HCT116 (cell line): ENCODE data around the gene FAM229A. TPM values are rescaled to one million over a fixed set of nuclear protein-coding genes. Genes with fewer than 3 reads are reported as not detected.

Source experiments
- ATAC-seq: fragments of 200-7000 bp; cut with Tn5 transposase; 2 replicates; pipeline ENCODE4 v1.9.1; 2020; ENCODE audit warnings: mild to moderate bottlenecking, moderate library complexity
- BruUV-seq: library from RNA; stranded (reverse); fragments of 400-500 nt; replicated peaks from 2 replicates; lab custom pipeline; 2021; lab: Mats Ljungman, UMichigan
- CTCF ChIA-PET: fragments of 300-600 bp; sonication (Branson Sonifier 250); formaldehyde crosslinking; loops from one replicate; lab custom pipeline; 2021; ENCODE audit warnings: antibody characterized with exemption; lab: Charles Lee
- POLR2A ChIA-PET: fragments of 300-600, 350-600 bp; sonication (Branson Sonifier 250); formaldehyde crosslinking; loops from one replicate; lab custom pipeline; 2021; ENCODE audit warnings: antibody characterized with exemption; lab: Charles Lee
- RAD21 ChIA-PET, 2 experiments: fragments of 300-600 bp; sonication (Branson Sonifier 250); formaldehyde crosslinking; loops; one replicate each; lab custom pipeline; 2023; ENCODE audit warnings: low total read pairs in 2 of 2; ENCODE audit not compliant: uncharacterized antibody in 2 of 2, unreplicated experiment in 2 of 2, low non-redundant PET in 1 of 2; lab: Charles Lee
- DNase-seq: peaks from one replicate; pipeline ENCODE4 v3.0.0-alpha.2; 2010; ENCODE audit warnings: low read depth, low spot score
- H2AFZ ChIP-seq: fragments of 200-600 bp; shearing (Covaris generic), sonication (generic); 2 replicates; pipeline ENCODE4 v1.6.1; 2017; ENCODE audit warnings: low read depth, mixed run types, mixed read lengths, antibody characterized with exemption, low read length; ENCODE audit not compliant: poor library complexity, severe bottlenecking
- H3K27ac ChIP-seq: 2 replicates; pipeline ENCODE4 v1.5.1; 2012; ENCODE audit warnings: low read depth, low read length
- H3K27me3 ChIP-seq: fragments of 200-600 bp; sonication (generic); 2 replicates; pipeline ENCODE4 v1.6.1; 2016; ENCODE audit warnings: mixed run types, low read length, mixed read lengths; ENCODE audit not compliant: insufficient read depth
- H3K36me3 ChIP-seq, 2 experiments: fragments of 200-500 bp in 1 of 2; fragments of 200-600 bp in 1 of 2; sonication (Bioruptor generic) in 1 of 2; sonication (generic) in 1 of 2; 2 replicates each; pipeline versions ENCODE4 v1.5.1 to v1.6.1; 2014 to 2016; ENCODE audit warnings: low read length in 2 of 2, inconsistent platforms in 1 of 2, mixed read lengths in 1 of 2, mixed run types in 1 of 2; ENCODE audit not compliant: insufficient read depth in 2 of 2, control insufficient read depth in 1 of 2
- H3K4me1 ChIP-seq, 2 experiments: fragments of 200-600 bp in 1 of 2; sonication (generic) in 1 of 2; 2 replicates each; pipeline versions ENCODE4 v1.5.1 to v1.6.1; 2012 to 2017; ENCODE audit warnings: low read length in 2 of 2, inconsistent platforms in 1 of 2, mild to moderate bottlenecking in 1 of 2, mixed read lengths in 1 of 2, mixed run types in 1 of 2, moderate library complexity in 1 of 2; ENCODE audit not compliant: insufficient read depth in 2 of 2, control insufficient read depth in 1 of 2
- H3K4me2 ChIP-seq: fragments of 200-600 bp; sonication (generic); 2 replicates; pipeline ENCODE4 v1.6.1; 2017; ENCODE audit warnings: mixed run types, low read length, mixed read lengths
- H3K4me3 ChIP-seq, 2 experiments: fragments of 200-600 bp in 1 of 2; sonication (generic) in 1 of 2; replicated peaks in 1 of 2; 2 replicates each; pipeline ENCODE4 v1.5.1; 2011 to 2016; ENCODE audit warnings: low read length in 2 of 2, control low read depth in 1 of 2, low read depth in 1 of 2, mild to moderate bottlenecking in 1 of 2, mixed read lengths in 1 of 2, mixed run types in 1 of 2
- H3K79me2 ChIP-seq: fragments of 200-600 bp; sonication (generic); 2 replicates; pipeline ENCODE4 v1.6.1; 2017; ENCODE audit warnings: mild to moderate bottlenecking, mixed run types, low read length, moderate library complexity, mixed read lengths; ENCODE audit not compliant: insufficient read depth
- H3K9ac ChIP-seq: fragments of 200-600 bp; sonication (generic); 2 replicates; pipeline ENCODE4 v1.6.1; 2016; ENCODE audit warnings: low read length, mixed read lengths
- H3K9me2 ChIP-seq: fragments of 200-600 bp; sonication (generic), shearing (Covaris generic); 2 replicates; pipeline ENCODE4 v1.6.1; 2017; ENCODE audit warnings: mixed run types, mild to moderate bottlenecking, moderate library complexity; ENCODE audit not compliant: insufficient read depth
- H3K9me3 ChIP-seq, 2 experiments: fragments of 200-500 bp in 1 of 2; fragments of 200-600 bp in 1 of 2; sonication (Bioruptor generic) in 1 of 2; sonication (generic) in 1 of 2; 2 replicates each; pipeline ENCODE4 v1.6.1; 2014 to 2017; ENCODE audit warnings: low read length in 2 of 2, mixed read lengths in 2 of 2, inconsistent platforms in 1 of 2, low read depth in 1 of 2, mild to moderate bottlenecking in 1 of 2, mixed run types in 1 of 2, moderate library complexity in 1 of 2; ENCODE audit not compliant: control insufficient read depth in 1 of 2, insufficient read depth in 1 of 2
- H4K20me1 ChIP-seq: fragments of 200-600 bp; sonication (generic), shearing (Covaris generic); 2 replicates; pipeline ENCODE4 v1.6.1; 2017; ENCODE audit warnings: mixed run types, mild to moderate bottlenecking, moderate library complexity; ENCODE audit not compliant: insufficient read depth
- CEBPB ChIP-seq: IDR thresholded peaks from 2 replicates; pipeline ENCODE4 v1.6.1; 2012; ENCODE audit warnings: low read depth
- EGR1 ChIP-seq: IDR thresholded peaks from 2 replicates; pipeline ENCODE4 v1.6.1; 2012; ENCODE audit warnings: low read depth
- EZH2 ChIP-seq: fragments of 200-600 bp; sonication (generic); IDR thresholded peaks from 2 replicates; pipeline ENCODE4 v1.6.1; 2017; ENCODE audit warnings: antibody characterized with exemption, mixed run types
- EZH2phosphoT487 ChIP-seq: fragments of 200-600 bp; IDR thresholded peaks from 2 replicates; pipeline ENCODE4 v1.6.1; 2018; ENCODE audit warnings: antibody characterized with exemption, borderline replicate concordance
- POLR2AphosphoS5 ChIP-seq: IDR thresholded peaks from 2 replicates; pipeline ENCODE4 v1.6.1; 2011; ENCODE audit warnings: mild to moderate bottlenecking, low read depth, low read length, moderate library complexity
- TCF7L2 ChIP-seq: IDR thresholded peaks from 2 replicates; pipeline ENCODE4 v1.7.0; 2011; ENCODE audit warnings: borderline replicate concordance, inconsistent platforms; ENCODE audit not compliant: insufficient read depth, insufficient read length; ENCODE audit errors: extremely low read depth
- YY1 ChIP-seq: IDR thresholded peaks from 2 replicates; pipeline ENCODE4 v1.6.1; 2011; ENCODE audit warnings: low read length, low read depth, moderate library complexity, mild to moderate bottlenecking; ENCODE audit not compliant: insufficient replicate concordance; ENCODE audit errors: extremely low read depth
- ZFX ChIP-seq: fragments of 450-650 bp; IDR thresholded peaks from 2 replicates; pipeline ENCODE4 v1.6.1; 2017
- ZNF274 ChIP-seq: fragments of 200-500 bp; sonication (Bioruptor generic); IDR thresholded peaks from 2 replicates; pipeline ENCODE4 v1.6.1; 2014; ENCODE audit warnings: mild to moderate bottlenecking, low read depth, low read length, inconsistent platforms
- intact Hi-C: fragments of 100-400 bp; cut with micrococcal nuclease; formaldehyde crosslinking; loops from 2 replicates; pipeline ENCODE4 v1.10.0; 2022
- total RNA-seq: library from RNA; stranded (reverse); gene quantifications from one replicate; pipeline ENCODE4 v1.2.1, GENCODE V29; 2021; ENCODE audit not compliant: unreplicated experiment
- TF ChIP-seq, protein P1 (sequence below): IDR thresholded peaks from 2 replicates; pipeline ENCODE4 v1.6.1; 2012; ENCODE audit warnings: low read depth
- TF ChIP-seq, protein P2 (sequence below), 3 experiments: fragments of 200-600 bp in 1 of 3; sonication (generic) in 1 of 3; IDR thresholded peaks in 2 of 3; conservative IDR thresholded peaks in 1 of 3; 2 replicates each; pipeline ENCODE4 v1.5.1; 2012 to 2017; ENCODE audit warnings: low read depth in 2 of 3, low read length in 2 of 3, antibody characterized with exemption in 1 of 3, borderline replicate concordance in 1 of 3, control low read depth in 1 of 3, mild to moderate bottlenecking in 1 of 3, mixed read lengths in 1 of 3, mixed run types in 1 of 3, moderate library complexity in 1 of 3; ENCODE audit not compliant: insufficient read depth in 1 of 3
- TF ChIP-seq, protein P3 (sequence below): IDR thresholded peaks from 2 replicates; pipeline ENCODE4 v1.6.1; 2012

Gene FAM229A
- total RNA-seq, 1 experiment from 2014 or later: 16.1 TPM

DNA sequence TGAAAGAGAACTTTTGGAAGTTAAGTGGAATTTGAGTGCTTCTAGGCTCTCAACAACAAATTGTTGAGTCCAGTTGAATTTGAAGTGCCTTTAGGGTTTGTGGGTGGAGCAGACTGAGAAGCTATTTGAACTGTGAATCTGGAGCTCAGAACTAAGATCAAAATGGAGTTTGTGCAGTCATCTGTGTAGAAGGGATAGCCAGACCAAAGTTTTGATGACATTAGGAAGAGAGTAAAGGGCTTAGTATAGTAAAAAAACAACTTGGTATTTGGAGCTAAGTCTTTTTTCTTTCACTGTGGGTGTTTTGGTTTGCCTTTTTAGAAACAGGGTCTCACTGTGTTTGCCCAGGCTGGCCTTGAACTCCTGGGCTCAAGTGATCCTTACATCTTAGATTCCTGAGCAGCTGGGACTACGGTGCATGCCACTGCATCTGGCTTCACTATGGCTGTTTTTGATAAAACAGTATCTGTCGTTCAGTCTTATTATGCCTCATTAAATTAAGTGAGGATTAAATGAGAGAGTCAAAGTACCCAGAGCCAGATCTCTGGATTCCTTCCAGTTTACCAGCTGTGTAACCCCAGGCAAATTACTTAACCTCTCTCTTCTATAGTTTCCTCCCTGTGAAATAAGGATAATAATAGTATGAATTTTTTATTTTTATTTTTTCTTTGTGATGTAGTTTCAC, 50.4 kb downstream of the FAM229A start:
- CTCF ChIA-PET: no interaction called here

More for the DNA sequence above, 50.4 kb downstream of the FAM229A start:
- intact Hi-C loops: no loop called here
- Histone ChIP-seq H3K27ac (no peak overlapping the region), H4K20me1 (no peaks in the 10 kb centered on the region), H3K4me1 (peaks cover 0 to 4% of the 10 kb centered on the region in 2 experiments; a peak in 3 of 4 replicates), H2AFZ (no peak overlapping the region), H3K36me3 (peaks cover 0 to 3% of the 10 kb centered on the region in 2 experiments; a peak in 2 of 4 replicates), H3K27me3 (no peaks in the 10 kb centered on the region), H3K9me3 (no peaks in the 10 kb centered on the region), H3K9ac (no peak overlapping the region), H3K9me2 (no peaks in the 10 kb centered on the region), H3K79me2 (peaks cover 67% of the 10 kb centered on the region), H3K4me2 (no peak overlapping the region), H3K4me3 (no peak overlapping the region)
- TF ChIP-seq YY1: no peak
- TF ChIP-seq EZH2: no peak
- TF ChIP-seq ZFX: no peak
- no peak for TF ChIP-seq POLR2AphosphoS5
- TF ChIP-seq, protein P1, sequence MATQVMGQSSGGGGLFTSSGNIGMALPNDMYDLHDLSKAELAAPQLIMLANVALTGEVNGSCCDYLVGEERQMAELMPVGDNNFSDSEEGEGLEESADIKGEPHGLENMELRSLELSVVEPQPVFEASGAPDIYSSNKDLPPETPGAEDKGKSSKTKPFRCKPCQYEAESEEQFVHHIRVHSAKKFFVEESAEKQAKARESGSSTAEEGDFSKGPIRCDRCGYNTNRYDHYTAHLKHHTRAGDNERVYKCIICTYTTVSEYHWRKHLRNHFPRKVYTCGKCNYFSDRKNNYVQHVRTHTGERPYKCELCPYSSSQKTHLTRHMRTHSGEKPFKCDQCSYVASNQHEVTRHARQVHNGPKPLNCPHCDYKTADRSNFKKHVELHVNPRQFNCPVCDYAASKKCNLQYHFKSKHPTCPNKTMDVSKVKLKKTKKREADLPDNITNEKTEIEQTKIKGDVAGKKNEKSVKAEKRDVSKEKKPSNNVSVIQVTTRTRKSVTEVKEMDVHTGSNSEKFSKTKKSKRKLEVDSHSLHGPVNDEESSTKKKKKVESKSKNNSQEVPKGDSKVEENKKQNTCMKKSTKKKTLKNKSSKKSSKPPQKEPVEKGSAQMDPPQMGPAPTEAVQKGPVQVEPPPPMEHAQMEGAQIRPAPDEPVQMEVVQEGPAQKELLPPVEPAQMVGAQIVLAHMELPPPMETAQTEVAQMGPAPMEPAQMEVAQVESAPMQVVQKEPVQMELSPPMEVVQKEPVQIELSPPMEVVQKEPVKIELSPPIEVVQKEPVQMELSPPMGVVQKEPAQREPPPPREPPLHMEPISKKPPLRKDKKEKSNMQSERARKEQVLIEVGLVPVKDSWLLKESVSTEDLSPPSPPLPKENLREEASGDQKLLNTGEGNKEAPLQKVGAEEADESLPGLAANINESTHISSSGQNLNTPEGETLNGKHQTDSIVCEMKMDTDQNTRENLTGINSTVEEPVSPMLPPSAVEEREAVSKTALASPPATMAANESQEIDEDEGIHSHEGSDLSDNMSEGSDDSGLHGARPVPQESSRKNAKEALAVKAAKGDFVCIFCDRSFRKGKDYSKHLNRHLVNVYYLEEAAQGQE: no peak
- no peak for TF ChIP-seq ZNF274
- no peak for TF ChIP-seq EZH2phosphoT487
- TF ChIP-seq EGR1: no peak
- TF ChIP-seq CEBPB: no peak
- TF ChIP-seq, protein P2, sequence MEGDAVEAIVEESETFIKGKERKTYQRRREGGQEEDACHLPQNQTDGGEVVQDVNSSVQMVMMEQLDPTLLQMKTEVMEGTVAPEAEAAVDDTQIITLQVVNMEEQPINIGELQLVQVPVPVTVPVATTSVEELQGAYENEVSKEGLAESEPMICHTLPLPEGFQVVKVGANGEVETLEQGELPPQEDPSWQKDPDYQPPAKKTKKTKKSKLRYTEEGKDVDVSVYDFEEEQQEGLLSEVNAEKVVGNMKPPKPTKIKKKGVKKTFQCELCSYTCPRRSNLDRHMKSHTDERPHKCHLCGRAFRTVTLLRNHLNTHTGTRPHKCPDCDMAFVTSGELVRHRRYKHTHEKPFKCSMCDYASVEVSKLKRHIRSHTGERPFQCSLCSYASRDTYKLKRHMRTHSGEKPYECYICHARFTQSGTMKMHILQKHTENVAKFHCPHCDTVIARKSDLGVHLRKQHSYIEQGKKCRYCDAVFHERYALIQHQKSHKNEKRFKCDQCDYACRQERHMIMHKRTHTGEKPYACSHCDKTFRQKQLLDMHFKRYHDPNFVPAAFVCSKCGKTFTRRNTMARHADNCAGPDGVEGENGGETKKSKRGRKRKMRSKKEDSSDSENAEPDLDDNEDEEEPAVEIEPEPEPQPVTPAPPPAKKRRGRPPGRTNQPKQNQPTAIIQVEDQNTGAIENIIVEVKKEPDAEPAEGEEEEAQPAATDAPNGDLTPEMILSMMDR (IDR thresholded peaks at IDR 0.05 in 2 of 3, conservative IDR thresholded peaks at IDR 0.05 in 1 of 3; ENCODE audit: borderline replicate concordance in 1 of 3, insufficient read depth in 1 of 3, low read depth in 2 of 3, low read length in 2 of 3): no peak
- no peak for TF ChIP-seq TCF7L2
- TF ChIP-seq, protein P3, sequence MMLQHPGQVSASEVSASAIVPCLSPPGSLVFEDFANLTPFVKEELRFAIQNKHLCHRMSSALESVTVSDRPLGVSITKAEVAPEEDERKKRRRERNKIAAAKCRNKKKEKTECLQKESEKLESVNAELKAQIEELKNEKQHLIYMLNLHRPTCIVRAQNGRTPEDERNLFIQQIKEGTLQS: no peak
- BruUV-seq: no TSS peak
- POLR2A ChIA-PET: no interaction called here
- DNase-seq (no peak), ATAC-seq (no peak)
- RAD21 ChIA-PET: interaction anchor here in 1 of 2 experiments (0.6 kb wide), 1 partner anchor 40 kb away, joined by 5 read pairs; no protein-coding TSS in a partner anchor
